Stomach (tissue), 19 donors: ENCODE results near the gene MBP. TPM values are rescaled to one million over a fixed set of nuclear protein-coding genes. Genes with fewer than 3 reads are reported as not detected.

Experiments
- DNase-seq, 2 donors: peaks; one replicate each; pipeline versions ENCODE4 v3.0.0 to v3.0.0-alpha.2; 2013 to 2019
- H3K27ac ChIP-seq, 5 donors: fragments of 200-600 bp in 4 of 5; sonication (generic) in 4 of 5; one replicate each; pipeline ENCODE4 v1.5.1; 2013 to 2019; ENCODE audit warnings: mild to moderate bottlenecking in 1 of 5, moderate library complexity in 1 of 5
- H3K27me3 ChIP-seq, 3 donors: fragments of 200-600 bp; sonication (generic); one replicate each; pipeline ENCODE4 v1.5.1; 2017 to 2019; ENCODE audit warnings: mixed run types in 1 of 3
- H3K36me3 ChIP-seq, 4 donors: fragments of 200-600 bp; sonication (generic); 1 replicate in 3 of 4; 2 replicates in 1 of 4; pipeline ENCODE4 v1.5.1; 2016 to 2019
- H3K4me1 ChIP-seq, 4 donors: fragments of 200-600 bp; sonication (generic); one replicate each; pipeline ENCODE4 v1.5.1; 2016 to 2019
- H3K4me3 ChIP-seq, 4 donors: fragments of 200-600 bp; sonication (generic) in 3 of 4; one replicate each; pipeline ENCODE4 v1.5.1; 2016 to 2019; ENCODE audit warnings: mild to moderate bottlenecking in 1 of 4
- H3K9me3 ChIP-seq, 4 donors: fragments of 200-600 bp; sonication (generic); one replicate each; pipeline ENCODE4 v1.5.1; 2016 to 2019
- CTCF ChIP-seq, 7 experiments: fragments of 450-650 bp in 4 of 7; fragments of 200-600 bp in 3 of 7; sonication (generic) in 3 of 7; IDR thresholded peaks; one replicate each; pipeline ENCODE4 v1.5.1; 2016 to 2019; ENCODE audit warnings: antibody characterized with exemption in 7 of 7, control low read depth in 2 of 7, mild to moderate bottlenecking in 1 of 7
- EP300 ChIP-seq: sonication (generic); formaldehyde crosslinking; IDR thresholded peaks from one replicate; pipeline ENCODE4 v1.6.1; 2017; ENCODE audit warnings: antibody characterized with exemption
- POLR2A ChIP-seq, 4 donors: fragments of 450-650 bp; IDR thresholded peaks; one replicate each; pipeline ENCODE4 v1.6.1; 2016; ENCODE audit warnings: antibody characterized with exemption in 4 of 4, control low read depth in 2 of 4, mild to moderate bottlenecking in 1 of 4, moderate library complexity in 1 of 4
- POLR2AphosphoS5 ChIP-seq, 3 donors: sonication (generic); formaldehyde crosslinking; IDR thresholded peaks; one replicate each; pipeline ENCODE4 v1.6.1; 2016; ENCODE audit warnings: antibody characterized with exemption in 3 of 3
- WGBS, 5 donors: extraction: QIAGEN DNeasy Blood & Tissue Kit in 3 of 5; methylation state at CpG; one replicate each; pipeline versions ENCODE4 v1.1.5 to v1.1.7; 2013 to 2018; 5-methylcytosine and 5-hydroxymethylcytosine counted together
- intact Hi-C: fragments of 100-400 bp; cut with DNase I; formaldehyde crosslinking; loops from one replicate; pipeline ENCODE4 v1.15.1; 2023; ENCODE audit warnings: low total_unique reads
- long read RNA-seq, 10 donors: transcript quantifications; one replicate each; lab custom pipeline, GENCODE V29; 2026
- polyA plus RNA-seq, 3 donors: library from polyadenylated mRNA; stranded (reverse); fragments of 200-250 nt; gene quantifications; one replicate each; pipeline ENCODE4 v1.2.3, GENCODE V29; 2013
- total RNA-seq, 5 donors: library from RNA; depleted of rRNA; stranded (reverse); fragments of >200 nt; gene quantifications; one replicate each; pipeline versions ENCODE4 v1.1.0 to v1.2.3, GENCODE V29; 2014 to 2016
- donor health status: healthy with polysubstance abuse.
- donor health status: Bipolar disorder and iron deficiency.
- donor health status: healthy.

The MBP gene
- total RNA-seq, result 100 to 1,000 TPM in 1 of 5 donors, 10 to 100 TPM in 4; 30.4 to 407 (median 43.8) TPM
- 10 to 100 TPM in 1 of 3 donors, 1 to 10 TPM in 2; 7.9 to 16.8 (median 8.1) TPM for polyA plus RNA-seq
- long read RNA-seq, donor 1, full-length matches to known transcripts, result 1 of 1 reads
- long read RNA-seq, donor 1, partial matches to known transcripts, result 0 of 1 reads
- long read RNA-seq, donor 1, other reads (novel, unspliced or antisense), result 0 of 1 reads
- long read RNA-seq, donor 2, full-length matches to known transcripts, result 5 of 5 reads
- long read RNA-seq, donor 2, partial matches to known transcripts, result 0 of 5 reads
- long read RNA-seq, donor 2, other reads (novel, unspliced or antisense), result 0 of 5 reads
- long read RNA-seq, donor 3, full-length matches to known transcripts, result 3 of 3 reads
- long read RNA-seq, donor 3, partial matches to known transcripts, result 0 of 3 reads
- long read RNA-seq, donor 3, other reads (novel, unspliced or antisense), result 0 of 3 reads
- long read RNA-seq, donor 4, result 0 reads
- long read RNA-seq, donor 5, full-length matches to known transcripts, result 5 of 5 reads
- long read RNA-seq, donor 5, partial matches to known transcripts, result 0 of 5 reads
- long read RNA-seq, donor 5, other reads (novel, unspliced or antisense), result 0 of 5 reads
- long read RNA-seq, donor 6, full-length matches to known transcripts, result 13 of 13 reads
- long read RNA-seq, donor 6, partial matches to known transcripts, result 0 of 13 reads
- long read RNA-seq, donor 6, other reads (novel, unspliced or antisense), result 0 of 13 reads
- long read RNA-seq, donor 7, full-length matches to known transcripts, result 6 of 6 reads
- long read RNA-seq, donor 7, partial matches to known transcripts, result 0 of 6 reads
- long read RNA-seq, donor 7, other reads (novel, unspliced or antisense), result 0 of 6 reads
- long read RNA-seq, donor 8, full-length matches to known transcripts, result 4 of 4 reads
- long read RNA-seq, donor 8, partial matches to known transcripts, result 0 of 4 reads
- long read RNA-seq, donor 8, other reads (novel, unspliced or antisense), result 0 of 4 reads
- long read RNA-seq, donor 9, full-length matches to known transcripts, result 3 of 3 reads
- long read RNA-seq, donor 9, partial matches to known transcripts, result 0 of 3 reads
- long read RNA-seq, donor 9, other reads (novel, unspliced or antisense), result 0 of 3 reads
- long read RNA-seq, donor 10, full-length matches to known transcripts, result 3 of 3 reads
- long read RNA-seq, donor 10, partial matches to known transcripts, result 0 of 3 reads
- long read RNA-seq, donor 10, other reads (novel, unspliced or antisense), result 0 of 3 reads

DNA sequence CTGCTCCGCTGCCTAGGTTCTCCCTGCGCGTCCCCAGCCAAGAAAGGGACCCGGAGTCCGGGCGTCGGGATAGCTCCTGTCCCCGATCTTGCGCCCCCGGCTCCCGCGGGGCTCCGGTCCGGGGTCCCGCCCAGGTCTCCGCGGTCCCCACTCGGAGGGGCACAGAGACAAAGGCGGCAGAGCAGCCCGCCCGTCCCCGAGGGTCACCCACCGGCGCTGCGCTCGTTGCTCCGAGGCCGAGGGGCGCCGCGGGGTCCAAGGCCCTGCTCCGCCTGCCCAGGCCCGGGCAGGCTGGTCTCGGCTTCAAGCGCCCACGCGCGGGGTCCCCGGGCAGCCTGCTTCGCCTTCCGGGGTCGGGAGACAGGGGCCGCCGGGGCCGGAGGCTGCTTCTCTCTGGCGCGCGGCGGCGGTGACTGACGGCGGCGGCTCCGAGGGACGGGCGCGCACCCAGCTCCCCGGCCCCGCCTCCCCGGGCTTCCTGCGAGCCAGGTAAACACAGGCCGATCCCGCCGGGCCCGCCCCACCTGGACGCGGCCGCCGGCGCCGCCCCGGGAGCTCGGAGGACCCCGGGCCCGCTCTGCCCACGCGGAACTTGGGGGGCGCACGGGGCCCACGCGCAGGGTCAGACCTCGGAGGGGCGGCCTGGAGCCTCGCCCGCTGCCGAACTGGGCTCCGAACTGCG lies at the start of gene MBP:
Gene MBP (minus strand): TSS at position 415 of the 682 bp plus-strand sequence. CDS start 27,522 bp downstream, outside the sequence.
- peak within 1 kb of the TSS; percentile 66 to 89 (median 80) for H3K4me3 ChIP-seq
- H3K27me3 ChIP-seq, result no peaks in the 10 kb centered on the region
- H3K4me1 ChIP-seq, result peaks cover 15 to 65% (median 45%) of the 10 kb centered on the region in 4 donors
- peak; percentile 93 to 94 for DNase-seq
- no peaks in the 10 kb centered on the region for H3K36me3 ChIP-seq
- H3K27ac ChIP-seq, result peak within 1 kb of the TSS; percentile 94 to 99 (median 98)
- WGBS, 5 donors, result 1 to 2% (median 1%) methylated on average over 9 to 88 of the region's 88 CpGs
- H3K9me3 ChIP-seq, result no peaks in the 10 kb centered on the region
- intact Hi-C loops, result no loop called here
- no peak for TF ChIP-seq EP300
- TF ChIP-seq POLR2AphosphoS5 (IDR thresholded peaks at IDR 0.05), result peak in 2 of 3 donors; percentile 81 to 91
- TF ChIP-seq POLR2A (IDR thresholded peaks at IDR 0.05), result peak in 1 of 4 donors; percentile 54
- TF ChIP-seq CTCF (IDR thresholded peaks at IDR 0.05), result no peak

DNA sequence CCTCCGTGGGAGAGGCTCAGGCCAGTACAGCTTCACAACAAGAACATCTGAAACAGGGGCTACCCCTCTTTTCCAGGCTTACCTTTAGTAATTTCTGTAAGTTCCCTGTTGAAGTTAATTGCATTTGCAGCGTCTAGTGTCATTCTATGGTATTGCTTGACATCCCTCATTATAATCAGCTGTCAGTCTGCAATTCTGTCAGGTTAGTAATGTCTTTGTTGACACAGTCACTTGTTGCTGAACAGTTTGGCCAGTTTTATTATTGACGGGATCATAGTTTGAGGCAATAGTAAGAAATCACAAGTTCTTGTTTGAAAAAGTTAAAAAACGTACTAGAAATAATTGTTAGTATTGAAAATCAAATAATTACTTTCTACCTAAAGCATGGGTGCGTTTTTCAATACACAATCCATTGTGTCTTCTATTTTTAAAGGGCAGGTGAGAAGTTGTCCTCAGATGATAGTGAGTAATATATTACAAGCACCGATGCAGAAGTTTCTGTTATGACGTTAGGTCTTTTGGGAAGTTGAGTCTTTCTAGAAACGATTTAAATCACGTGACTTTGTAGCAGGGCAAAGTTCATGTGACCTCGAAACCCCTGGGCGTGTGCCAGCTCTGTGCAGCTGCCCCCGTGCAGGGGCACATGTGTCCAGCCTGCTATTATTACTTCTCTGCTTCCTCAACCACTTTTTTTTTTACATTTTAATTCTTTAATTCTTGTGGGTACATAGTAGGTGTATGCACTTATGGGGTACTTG lies 49.5 kb upstream of the MBP start:
- Histone ChIP-seq H3K27me3 (no peaks in the 10 kb centered on the region), H3K4me3 (no peak overlapping the region), H3K27ac (no peak overlapping the region), H3K36me3 (no peaks in the 10 kb centered on the region), H3K9me3 (peaks cover 0 to 9% (median 2%) of the 10 kb centered on the region in 4 donors), H3K4me1 (no peaks in the 10 kb centered on the region)
- DNase-seq, result no peak
- no peak for TF ChIP-seq POLR2AphosphoS5 (IDR thresholded peaks at IDR 0.05)
- TF ChIP-seq CTCF (IDR thresholded peaks at IDR 0.05), result no peak
- no peak for TF ChIP-seq POLR2A (IDR thresholded peaks at IDR 0.05)
- TF ChIP-seq EP300, result no peak
- intact Hi-C loops, result no loop called here
- WGBS, 5 donors, result 58 to 71% (median 67%) methylated on average over 12 of the region's 12 CpGs

DNA sequence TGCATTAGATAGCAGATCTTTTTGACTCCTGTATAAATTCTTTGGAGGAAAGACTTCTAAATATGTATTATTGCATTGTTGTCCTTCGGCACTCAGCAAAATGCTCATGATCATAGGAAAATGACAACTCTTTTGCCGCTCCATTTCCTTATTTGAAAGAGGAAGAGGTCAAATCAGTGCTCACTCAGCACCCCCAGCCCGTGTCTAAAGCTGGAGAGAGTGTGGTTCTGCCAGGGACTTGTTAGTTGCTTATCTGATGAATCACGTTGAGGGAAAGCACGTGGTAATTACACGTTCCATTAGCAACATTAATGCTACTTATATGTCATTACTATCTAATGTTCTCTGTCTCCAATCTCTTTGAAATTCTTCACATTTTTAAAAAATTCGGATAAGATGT lies 46.0 kb upstream of the MBP start:
- no peak for DNase-seq
- H3K27me3 ChIP-seq, result no peaks in the 10 kb centered on the region
- H3K9me3 ChIP-seq, result no peaks in the 10 kb centered on the region
- TF ChIP-seq POLR2A (IDR thresholded peaks at IDR 0.05) (no peak), POLR2AphosphoS5 (IDR thresholded peaks at IDR 0.05) (no peak), EP300 (no peak), CTCF (IDR thresholded peaks at IDR 0.05) (no peak)
- no peak overlapping the region for H3K4me3 ChIP-seq
- H3K36me3 ChIP-seq, result no peaks in the 10 kb centered on the region
- intact Hi-C loops, result no loop called here
- no peaks in the 10 kb centered on the region for H3K4me1 ChIP-seq
- 46 to 56% (median 51%) methylated on average over 7 of the region's 7 CpGs for WGBS, 5 donors
- H3K27ac ChIP-seq, result no peak overlapping the region
